Stimulated activated CD8-positive, alpha-beta memory T cell treated with anti-CD3 and anti-CD28 coated beads, Interleukin-15, amount 100 ng/mL, for 48 hours (primary cell): ENCODE results near the gene PRSS36.
"Not testable (repeated sequence)": the region's sequence is repeated elsewhere in the genome, so short reads cannot be mapped to it uniquely, and the experiment has no call there.

Source experiments
- DNase-seq, 2 donors: peaks; one replicate each; pipeline ENCODE4 v3.0.0-alpha.2; 2020; ENCODE audit warnings: low read depth in 2 of 2

PRSS36 gene

GRCh38 chr16:31142109-31143010, 7.5 kb downstream of the PRSS36 start:
- peak; percentile 98 to 99 for DNase-seq

- no peak for DNase-seq
Measured at GRCh38 chr16:31141489-31142108, 8.3 kb downstream of the PRSS36 start.

- not testable (repeated sequence) for DNase-seq
Measured at GRCh38 chr16:31141071-31141469, 8.8 kb downstream of the PRSS36 start.

- no peak for DNase-seq
Measured at GRCh38 chr16:31138621-31139578, 11.0 kb downstream of the PRSS36 start.

- DNase-seq, result not testable (repeated sequence)
Measured at GRCh38 chr16:31136822-31137499, 12.9 kb downstream of the PRSS36 start.

GRCh38 chr16:31136287-31136662, 13.6 kb downstream of the PRSS36 start:
- DNase-seq, result no peak

GRCh38 chr16:31135535-31136286, 14.2 kb downstream of the PRSS36 start, which contains the start of gene PRSS8:
Gene PRSS8, minus strand, starts transcription at chr16:31135727. Its CDS starts 229 bp downstream, at chr16:31135498.
- DNase-seq, result no peak

- DNase-seq, result no peak
Measured at GRCh38 chr16:31134625-31135534, 15.0 kb downstream of the PRSS36 start.

GRCh38 chr16:31134091-31134571, 15.7 kb downstream of the PRSS36 start:
- no peak for DNase-seq

- DNase-seq, result no peak
Measured at GRCh38 chr16:31133046-31133501, 16.8 kb downstream of the PRSS36 start.

GRCh38 chr16:31132303-31132979, 17.4 kb downstream of the PRSS36 start:
- no peak for DNase-seq

- no peak for DNase-seq
Measured at GRCh38 chr16:31131841-31132271, 18.0 kb downstream of the PRSS36 start.

- no peak for DNase-seq
Measured at GRCh38 chr16:31131416-31131815, 18.4 kb downstream of the PRSS36 start.

GRCh38 chr16:31130899-31131298, 19.0 kb downstream of the PRSS36 start:
- DNase-seq, result no peak

GRCh38 chr16:31130336-31130891, 19.5 kb downstream of the PRSS36 start:
- no peak for DNase-seq

- no peak for DNase-seq
Measured at GRCh38 chr16:31129568-31130335, 20.1 kb downstream of the PRSS36 start.
